Progenitor cell of endocrine pancreas (in vitro differentiated cells): ENCODE measurements around the gene PRPF6. TPM values are rescaled to one million over a fixed set of nuclear protein-coding genes. Genes with fewer than 3 reads are reported as not detected.

Experiments used
- DNase-seq: peaks from one replicate; pipeline ENCODE4 v3.0.0; 2021; ENCODE audit warnings: low spot score; ENCODE audit not compliant: unreplicated experiment
- H3K27ac Mint-ChIP-seq: 2 replicates; pipeline ENCODE4 v1.8.0; 2021; ENCODE audit warnings: mild to moderate bottlenecking, moderate library complexity, mixed read lengths
- H3K27me3 Mint-ChIP-seq: 2 replicates; pipeline ENCODE4 v1.8.0; 2021; ENCODE audit warnings: mixed read lengths
- H3K36me3 Mint-ChIP-seq: 2 replicates; pipeline ENCODE4 v1.8.0; 2022; ENCODE audit warnings: mixed read lengths; ENCODE audit not compliant: insufficient read depth
- H3K4me1 Mint-ChIP-seq: 2 replicates; pipeline ENCODE4 v1.8.0; 2021; ENCODE audit warnings: low read depth, mixed read lengths
- H3K4me3 Mint-ChIP-seq: 2 replicates; pipeline ENCODE4 v1.8.0; 2021; ENCODE audit warnings: low read depth, mild to moderate bottlenecking, moderate library complexity, mixed read lengths
- H3K9me3 Mint-ChIP-seq: 2 replicates; pipeline ENCODE4 v1.8.0; 2021; ENCODE audit warnings: low read depth, mixed read lengths
- CTCF ChIP-seq: fragments of 200-600 bp; sonication (generic); IDR thresholded peaks from one replicate; pipeline ENCODE4 v1.5.0; 2021; ENCODE audit warnings: antibody characterized with exemption, mild to moderate bottlenecking; ENCODE audit not compliant: unreplicated experiment
- total RNA-seq: library from RNA; stranded (reverse); gene quantifications from 2 replicates; pipeline ENCODE4 v1.2.1, GENCODE V29; 2021

Gene PRPF6
- total RNA-seq, 1 donor from 2014 or later, result 76.4 TPM

GRCh38 chr20:64049060-64049877 lies 68.3 kb downstream of the PRPF6 start, which contains the start of gene SOX18:
Gene SOX18 (minus strand): TSS chr20:64049639. CDS start chr20:64049516, 123 bp downstream.
- no peaks in the 10 kb centered on the region for H3K9me3 Mint-ChIP-seq
- H3K27me3 Mint-ChIP-seq, result peaks cover 64% of the 10 kb centered on the region
- H3K4me3 Mint-ChIP-seq, result no peak within 1 kb of the TSS
- no peak for TF ChIP-seq CTCF
- H3K4me1 Mint-ChIP-seq, result no peaks in the 10 kb centered on the region
- DNase-seq, result no peak
- no peak within 1 kb of the TSS for H3K27ac Mint-ChIP-seq
- no peaks in the 10 kb centered on the region for H3K36me3 Mint-ChIP-seq

- Mint-ChIP-seq H3K27ac (no peak overlapping the region), H3K27me3 (peaks cover 60% of the 10 kb centered on the region), H3K36me3 (no peaks in the 10 kb centered on the region), H3K9me3 (no peaks in the 10 kb centered on the region), H3K4me3 (no peak overlapping the region), H3K4me1 (no peaks in the 10 kb centered on the region)
- no peak for TF ChIP-seq CTCF
- no peak for DNase-seq
These were observed 68.9 kb downstream of the PRPF6 start for GRCh38 chr20:64049878-64050260.

GRCh38 chr20:64050261-64051032 lies 69.5 kb downstream of the PRPF6 start:
- Mint-ChIP-seq H3K36me3 (no peaks in the 10 kb centered on the region), H3K9me3 (no peaks in the 10 kb centered on the region), H3K27me3 (peaks cover 64% of the 10 kb centered on the region), H3K4me3 (no peak overlapping the region), H3K4me1 (no peaks in the 10 kb centered on the region), H3K27ac (no peak overlapping the region)
- DNase-seq, result no peak
- TF ChIP-seq CTCF, result no peak

- Mint-ChIP-seq H3K27ac (no peak overlapping the region), H3K36me3 (no peaks in the 10 kb centered on the region)
These were observed 70.1 kb downstream of the PRPF6 start for GRCh38 chr20:64051033-64051452.

More at GRCh38 chr20:64051033-64051452, 70.1 kb downstream of the PRPF6 start:
- no peak overlapping the region for H3K4me3 Mint-ChIP-seq
- no peaks in the 10 kb centered on the region for H3K4me1 Mint-ChIP-seq
- TF ChIP-seq CTCF, result no peak
- H3K27me3 Mint-ChIP-seq, result peaks cover 58% of the 10 kb centered on the region
- no peak for DNase-seq
- H3K9me3 Mint-ChIP-seq, result no peaks in the 10 kb centered on the region
